GM21360 (cell line): ENCODE results near the gene ATP6V0D1.

Source experiments
- ATAC-seq: cut with Tn5 transposase; IDR thresholded peaks from one replicate; pipeline ENCODE4 v1.9.1; 2021; ENCODE audit warnings: mild to moderate bottlenecking, moderate library complexity; ENCODE audit not compliant: unreplicated experiment

ATP6V0D1 gene

GRCh38 chr16:67463691-67464090 is 17.3 kb downstream of the ATP6V0D1 start:
- no peak for ATAC-seq

DNA sequence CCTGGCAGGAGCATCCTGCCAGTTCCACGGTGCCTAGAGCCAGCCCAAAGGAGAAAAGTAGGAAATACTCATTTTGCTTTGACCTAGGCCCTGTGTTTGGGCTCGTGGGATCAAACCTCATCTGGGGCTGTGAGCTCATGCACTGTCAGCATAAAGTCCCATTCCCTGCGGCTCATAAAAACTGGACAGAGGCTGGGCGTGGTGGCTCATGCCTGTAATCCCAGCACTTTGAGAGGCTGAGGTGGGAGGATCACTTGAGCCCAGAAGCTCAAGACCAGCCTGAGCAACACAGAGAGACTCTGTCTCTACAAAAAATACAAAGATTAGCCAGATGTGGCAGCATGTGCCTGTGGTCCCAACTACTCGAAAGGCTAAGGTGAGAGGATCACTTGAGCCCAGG is 17.9 kb downstream of the ATP6V0D1 start:
- ATAC-seq, result no peak

GRCh38 chr16:67462279-67462655 is 18.7 kb downstream of the ATP6V0D1 start:
- no peak for ATAC-seq

GRCh38 chr16:67461600-67462278 is 19.2 kb downstream of the ATP6V0D1 start:
- ATAC-seq, result no peak

- no peak for ATAC-seq
Observed at GRCh38 chr16:67460961-67461360, 20.0 kb downstream of the ATP6V0D1 start.

DNA sequence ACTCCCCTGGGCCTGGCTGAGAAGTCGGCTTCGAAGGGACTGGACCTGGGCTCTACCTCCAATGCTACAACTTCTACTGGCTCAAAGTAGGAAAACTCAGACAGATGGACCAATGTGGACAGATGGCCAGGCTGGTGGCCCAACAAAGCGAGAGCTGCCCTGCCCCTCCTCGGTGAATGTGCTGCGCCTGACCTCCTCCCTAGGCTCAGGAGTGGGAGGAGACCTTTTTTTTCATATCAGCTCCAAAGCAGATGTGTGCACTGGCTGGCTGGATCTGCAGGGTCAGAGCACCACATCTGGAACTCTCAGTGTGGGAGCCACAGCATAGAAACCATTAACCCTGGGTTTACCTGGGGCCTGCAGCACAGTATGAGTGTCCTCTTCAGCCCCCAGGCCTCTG is 20.8 kb downstream of the ATP6V0D1 start:
- ATAC-seq, result no peak

GRCh38 chr16:67459861-67460150 is 21.2 kb downstream of the ATP6V0D1 start:
- ATAC-seq, result no peak

GRCh38 chr16:67459066-67459860 is 21.7 kb downstream of the ATP6V0D1 start:
- no peak for ATAC-seq

DNA sequence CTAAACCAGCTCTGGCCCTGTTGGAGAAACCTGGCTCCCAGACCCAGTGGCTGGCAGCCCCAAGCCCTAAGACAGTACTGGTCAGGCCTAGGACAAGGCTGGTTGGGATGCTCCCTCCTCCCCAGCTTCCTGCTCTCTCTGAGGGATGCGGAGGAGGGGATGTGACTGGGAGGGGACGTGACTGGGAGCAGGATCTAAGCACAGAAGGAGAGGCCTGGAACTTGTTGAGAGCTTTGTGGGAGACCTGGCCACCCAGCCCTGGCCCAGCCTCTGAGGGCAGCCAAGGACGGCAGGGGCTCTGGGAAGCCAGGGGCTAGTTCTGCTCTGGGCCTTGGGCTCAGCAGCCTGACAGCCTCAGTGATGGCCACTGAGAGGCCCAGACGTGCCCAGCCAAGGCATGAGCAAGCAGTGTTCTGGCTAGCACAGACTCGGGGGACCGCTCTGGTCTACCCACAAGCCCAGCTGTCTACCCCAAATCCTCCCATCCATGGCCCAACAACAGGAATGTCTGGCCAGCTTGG is 22.8 kb downstream of the ATP6V0D1 start:
- ATAC-seq, result no peak

DNA sequence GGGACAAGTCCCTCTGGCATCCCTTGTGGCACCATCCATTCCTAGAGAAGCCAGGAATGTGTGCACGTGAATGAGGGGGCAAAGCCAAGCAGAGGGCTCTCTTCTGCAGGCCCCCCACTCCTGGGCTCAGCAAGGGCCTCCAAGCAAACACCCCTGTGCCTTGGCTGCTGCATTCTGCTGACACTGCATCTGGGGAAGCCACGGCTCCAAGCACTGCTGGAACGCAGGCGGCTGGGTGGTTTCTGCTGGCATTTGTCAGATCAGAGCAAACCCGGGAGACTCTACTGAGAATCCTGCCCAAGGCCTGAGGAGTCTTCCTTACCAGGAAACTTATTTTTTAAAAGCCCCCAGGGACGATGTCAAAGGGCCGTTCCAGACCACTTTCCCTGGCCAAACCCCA is 23.3 kb downstream of the ATP6V0D1 start:
- ATAC-seq, result no peak

DNA sequence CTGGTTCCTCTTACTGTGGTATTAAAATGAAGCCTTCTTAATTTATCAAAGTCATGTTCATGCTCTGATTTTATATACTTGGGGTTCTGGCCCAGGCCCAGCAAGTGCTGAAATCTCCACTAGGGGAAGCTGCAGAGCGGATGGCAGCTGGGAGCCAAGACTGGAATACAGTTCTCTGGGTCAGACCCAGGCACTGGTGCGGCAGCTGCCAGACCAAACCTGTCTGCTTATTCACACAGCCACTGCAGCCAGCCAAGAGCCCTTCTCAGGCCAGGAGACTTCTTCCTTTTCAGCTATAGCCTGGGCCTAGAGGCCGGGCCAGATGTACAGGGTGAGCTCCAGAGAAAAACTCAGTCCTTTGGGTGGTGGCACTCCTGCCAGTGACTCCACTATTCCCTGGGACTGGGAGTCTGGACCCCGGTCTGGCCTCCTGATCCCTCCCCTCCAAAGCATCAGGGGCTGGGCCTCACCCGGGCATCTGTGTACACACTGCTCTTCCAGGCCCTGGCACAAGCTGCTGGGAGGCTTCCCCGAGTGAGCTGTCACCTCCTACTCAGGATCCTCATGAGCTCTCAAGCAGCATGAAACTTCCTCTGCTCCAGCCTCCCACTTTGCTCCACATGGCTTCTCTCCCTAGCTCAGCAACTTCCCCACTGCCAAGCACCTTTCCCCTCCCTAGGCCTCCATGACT is 24.4 kb downstream of the ATP6V0D1 start:
- no peak for ATAC-seq

DNA sequence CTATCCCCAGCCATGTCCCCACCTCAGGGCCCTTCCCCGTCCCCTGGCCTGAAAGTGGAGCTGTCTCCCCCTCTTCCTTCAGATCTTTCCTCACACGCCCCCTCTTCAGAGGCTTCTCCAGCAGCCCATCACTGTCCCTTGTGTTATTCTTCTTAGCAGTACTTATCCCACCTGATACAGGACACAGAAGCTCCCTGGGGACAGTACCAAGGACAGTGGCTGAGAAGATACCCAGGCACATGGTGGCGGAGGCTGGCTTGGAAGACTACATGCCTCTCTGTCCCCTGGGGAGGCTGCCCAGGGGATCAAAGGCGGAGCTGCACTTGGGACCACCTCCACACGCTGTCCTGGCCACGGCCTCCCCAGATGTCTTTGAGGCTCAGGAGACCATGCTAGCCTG is 26.1 kb downstream of the ATP6V0D1 start:
- ATAC-seq, result no peak

GRCh38 chr16:67454104-67454503 is 26.9 kb downstream of the ATP6V0D1 start:
- ATAC-seq, result no peak

DNA sequence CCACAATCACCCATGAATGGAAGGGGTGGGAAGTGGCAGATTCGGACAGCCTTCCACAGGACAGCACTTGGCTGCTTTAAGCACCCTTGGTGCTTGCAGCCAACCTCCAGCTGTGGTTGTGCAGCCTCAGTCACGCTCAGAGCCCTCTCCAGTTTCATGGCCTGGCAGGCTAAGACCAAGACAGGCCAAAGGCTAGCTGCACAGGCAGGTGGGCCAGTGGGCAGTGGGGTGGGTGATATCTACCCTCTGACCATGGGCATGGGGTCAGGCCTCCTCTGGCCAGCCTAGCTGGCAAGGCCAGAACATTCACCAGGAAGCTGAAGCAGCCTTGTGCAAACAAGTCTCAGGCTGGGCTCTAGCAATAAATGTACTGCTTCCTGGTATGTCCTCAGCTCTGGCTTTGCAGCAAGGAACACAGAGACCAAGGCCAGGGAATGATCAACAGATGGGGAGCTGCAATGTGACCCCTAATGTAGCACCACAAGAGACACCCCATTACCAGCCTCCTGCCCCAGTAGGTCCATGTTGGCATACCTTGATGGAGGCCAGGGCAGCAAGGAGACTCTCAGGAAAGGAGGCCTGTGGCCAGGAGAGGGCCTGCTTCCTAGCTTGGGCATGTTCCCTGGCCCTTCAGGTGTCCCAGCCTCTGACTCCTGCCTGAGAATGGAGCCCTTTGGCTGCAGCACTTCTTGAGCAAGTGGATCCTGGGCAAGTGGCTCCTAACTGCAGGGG is 29.1 kb downstream of the ATP6V0D1 start:
- no peak for ATAC-seq

DNA sequence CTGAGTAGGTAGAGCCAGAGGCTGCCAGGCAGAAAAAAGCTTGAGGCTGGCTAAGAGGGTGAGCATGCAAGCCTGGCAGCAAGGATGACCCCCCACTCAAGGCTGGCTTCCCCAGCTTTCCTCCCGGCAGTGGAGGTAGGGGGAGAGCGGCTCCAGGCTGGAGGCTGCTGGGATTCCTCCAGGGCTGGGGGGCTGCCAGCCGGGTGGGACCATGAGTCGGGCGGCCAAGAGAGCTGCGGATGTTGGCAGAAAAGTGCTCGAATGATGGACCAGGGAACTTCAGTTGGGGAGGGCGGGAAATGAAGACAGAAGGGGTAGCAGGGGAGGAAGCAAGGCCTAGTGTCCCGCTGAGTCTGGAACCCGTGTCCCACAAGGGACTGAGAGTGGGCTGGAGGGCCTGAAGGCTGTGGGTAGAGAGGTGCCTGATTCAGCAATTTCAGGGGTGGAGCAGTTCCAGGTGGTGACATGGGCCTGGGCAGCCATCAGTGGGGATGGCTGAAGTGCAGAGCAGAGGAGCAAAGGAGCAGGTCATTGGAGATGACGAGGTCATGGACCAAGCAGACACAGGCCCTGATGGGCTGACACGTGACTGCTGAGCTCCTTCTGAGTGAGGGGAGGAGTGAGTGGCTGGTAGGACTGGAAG is 29.8 kb downstream of the ATP6V0D1 start:
- ATAC-seq, result no peak

DNA sequence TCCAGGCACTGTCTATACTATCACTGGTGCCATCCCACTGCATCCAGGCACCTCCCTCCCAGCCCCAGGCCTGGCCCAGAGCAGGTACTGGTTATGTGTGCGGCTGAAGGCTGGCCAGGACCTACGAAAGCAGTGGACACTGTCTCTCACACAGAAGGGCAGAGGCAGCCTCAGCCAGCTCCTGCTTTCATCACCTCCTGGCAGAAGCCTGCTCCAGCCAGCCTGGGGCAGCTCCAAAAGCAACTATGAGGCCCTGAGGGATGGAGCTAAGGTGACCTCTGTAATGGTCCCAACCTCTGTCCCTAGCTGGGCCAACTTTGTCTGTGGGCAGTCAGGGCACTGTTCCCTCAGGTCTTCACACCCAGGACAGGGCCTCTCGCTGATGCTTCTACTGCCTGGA is 31.2 kb downstream of the ATP6V0D1 start:
- ATAC-seq, result no peak

DNA sequence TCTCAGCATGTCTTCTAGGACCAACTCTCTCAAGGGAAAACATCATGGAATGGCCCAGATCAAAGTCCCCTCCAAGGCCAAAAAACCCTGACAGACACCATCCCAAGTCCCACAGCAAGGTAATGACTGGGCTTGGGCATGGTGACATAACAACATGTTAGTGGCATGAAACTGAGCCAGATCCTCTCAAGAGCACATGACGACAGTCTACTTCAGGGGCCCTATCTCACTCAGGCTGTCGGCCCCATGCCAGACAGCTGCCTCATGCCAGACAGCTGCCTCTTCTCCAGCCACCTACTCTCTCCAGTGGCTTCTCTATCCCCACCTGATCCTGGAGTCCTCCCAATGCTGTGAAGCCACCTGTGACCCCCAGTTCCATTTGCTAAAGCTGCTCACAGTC is 31.6 kb downstream of the ATP6V0D1 start:
- ATAC-seq, result no peak

- no peak for ATAC-seq
Observed at GRCh38 chr16:67448580-67448979, 32.4 kb downstream of the ATP6V0D1 start.

- no peak for ATAC-seq
Observed at GRCh38 chr16:67447508-67448076, 33.4 kb downstream of the ATP6V0D1 start.

GRCh38 chr16:67446968-67447507 is 33.9 kb downstream of the ATP6V0D1 start:
- ATAC-seq, result no peak
